ENCODE results near the gene CLEC16A. TPM values are rescaled to one million over a fixed set of nuclear protein-coding genes. Genes with fewer than 3 reads are reported as not detected.

The CLEC16A gene
- total RNA-seq, 1 donor from 2014 or later: 40.4 TPM

DNA sequence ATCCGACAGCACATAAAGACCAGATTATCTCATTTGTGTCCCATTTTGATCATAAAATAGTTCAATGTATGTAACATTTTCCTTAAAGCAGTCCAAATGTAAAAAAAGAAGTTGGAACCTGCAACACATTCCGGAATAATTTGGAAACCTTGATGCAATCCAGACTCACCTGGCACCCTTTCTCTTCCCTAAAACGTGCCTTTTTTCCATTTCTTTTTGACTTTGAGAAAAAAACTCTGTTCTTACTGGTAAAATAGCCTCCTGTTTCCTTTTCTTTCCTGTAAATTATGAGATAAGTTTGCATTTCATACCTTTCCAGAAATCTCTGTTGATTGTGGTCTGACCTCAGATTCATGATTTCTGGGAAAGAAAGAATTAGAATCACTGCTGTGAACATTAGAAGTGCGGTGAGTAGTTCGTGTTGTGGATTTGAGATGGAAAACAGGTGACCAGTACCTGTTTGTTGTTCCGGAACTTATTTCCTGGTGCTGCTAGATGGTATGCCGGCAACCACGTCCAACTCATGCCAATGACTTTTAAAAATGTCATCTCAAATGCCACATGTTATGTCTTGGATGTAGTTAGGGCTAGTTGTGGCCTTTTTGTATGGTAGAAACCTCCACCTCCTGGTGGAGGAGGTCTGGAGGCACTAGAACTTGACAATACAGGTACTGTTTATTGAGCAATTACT is 203.5 kb downstream of the CLEC16A start:
- intact Hi-C loops (cut with micrococcal nuclease): no loop called here

DNA sequence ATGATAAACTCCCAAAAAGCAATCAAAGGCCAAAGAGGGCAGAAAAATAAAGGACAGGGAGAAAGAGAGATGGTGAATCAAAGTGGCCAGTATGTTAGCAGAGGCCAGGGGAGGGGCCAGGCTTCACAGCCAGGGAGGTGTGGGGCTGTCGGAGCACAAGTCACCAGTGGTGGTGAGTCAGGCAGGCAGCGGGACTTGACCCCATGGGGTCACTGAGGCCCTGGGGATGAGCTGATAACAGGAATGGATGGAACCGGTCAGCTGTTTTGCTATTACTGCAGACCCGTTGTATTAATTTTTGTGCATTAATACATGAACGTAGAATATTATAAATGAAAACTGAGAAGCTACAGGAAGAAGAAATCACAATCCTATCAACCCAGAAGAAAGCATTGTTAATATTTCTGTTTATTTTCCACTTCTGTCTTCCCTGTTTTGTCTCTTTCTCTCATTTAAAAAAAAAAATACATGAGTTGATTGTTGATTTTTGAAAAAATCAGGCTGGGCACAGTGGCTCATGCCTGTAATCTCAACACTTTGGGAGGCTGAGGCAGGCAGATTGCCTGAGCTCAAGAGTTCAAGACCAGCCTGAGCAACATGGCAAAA is 204.8 kb downstream of the CLEC16A start:
- intact Hi-C loops (cut with micrococcal nuclease): no loop called here

DNA sequence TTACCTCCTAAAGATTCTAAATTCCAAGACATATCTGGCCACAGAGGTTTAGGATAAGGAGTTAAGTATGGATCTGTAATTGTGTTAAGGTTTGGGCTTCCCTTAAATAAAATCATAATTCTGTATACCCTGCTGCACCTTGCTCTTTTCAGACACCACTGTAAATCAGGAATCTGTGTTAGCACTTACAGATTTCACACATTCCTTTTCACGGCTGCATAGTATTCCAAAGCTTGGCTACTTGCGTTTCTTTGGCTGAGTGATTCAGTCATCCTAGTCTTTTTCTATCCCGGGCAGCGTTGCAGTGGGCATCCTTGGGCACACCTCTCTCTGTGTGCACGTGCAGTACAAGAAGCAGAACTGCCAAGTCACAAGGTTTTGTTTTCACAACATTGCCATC is 205.8 kb downstream of the CLEC16A start:
- intact Hi-C loops (cut with micrococcal nuclease): no loop called here

DNA sequence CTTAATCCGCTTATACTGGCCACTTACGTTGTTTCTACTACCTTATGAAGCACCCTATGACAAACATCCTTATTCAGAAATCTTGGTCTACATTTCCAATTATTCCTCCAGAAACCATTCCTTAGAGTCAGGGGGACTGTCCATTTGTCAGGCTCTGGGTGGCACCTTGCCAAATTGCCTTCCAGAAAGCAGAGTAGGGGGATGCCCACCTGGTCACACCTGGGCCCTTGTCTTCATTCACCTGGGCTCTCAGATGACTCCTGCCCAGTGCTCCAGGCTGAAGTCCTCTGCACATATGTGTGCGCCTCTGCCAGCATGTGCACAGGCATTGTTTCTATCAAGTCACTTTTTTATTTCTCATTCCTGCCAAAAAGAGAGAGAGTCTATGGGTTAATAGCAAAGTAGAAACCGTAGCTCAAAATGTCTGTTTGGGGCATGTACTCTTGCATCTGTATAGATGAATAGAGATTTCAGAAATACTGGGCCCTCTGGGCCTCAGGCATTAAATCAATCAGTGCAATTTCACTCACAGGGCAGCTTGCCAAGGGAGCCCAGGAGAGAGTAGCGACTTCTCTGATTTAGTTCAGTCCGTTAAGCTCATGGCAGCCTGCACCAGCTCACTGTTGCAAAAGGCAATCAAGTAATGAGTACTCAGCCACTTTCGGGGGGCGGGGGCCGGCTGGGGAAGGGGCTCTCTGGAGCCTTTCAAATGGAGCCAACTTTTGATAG is 207.0 kb downstream of the CLEC16A start:
- intact Hi-C loops (cut with micrococcal nuclease): no loop called here

DNA sequence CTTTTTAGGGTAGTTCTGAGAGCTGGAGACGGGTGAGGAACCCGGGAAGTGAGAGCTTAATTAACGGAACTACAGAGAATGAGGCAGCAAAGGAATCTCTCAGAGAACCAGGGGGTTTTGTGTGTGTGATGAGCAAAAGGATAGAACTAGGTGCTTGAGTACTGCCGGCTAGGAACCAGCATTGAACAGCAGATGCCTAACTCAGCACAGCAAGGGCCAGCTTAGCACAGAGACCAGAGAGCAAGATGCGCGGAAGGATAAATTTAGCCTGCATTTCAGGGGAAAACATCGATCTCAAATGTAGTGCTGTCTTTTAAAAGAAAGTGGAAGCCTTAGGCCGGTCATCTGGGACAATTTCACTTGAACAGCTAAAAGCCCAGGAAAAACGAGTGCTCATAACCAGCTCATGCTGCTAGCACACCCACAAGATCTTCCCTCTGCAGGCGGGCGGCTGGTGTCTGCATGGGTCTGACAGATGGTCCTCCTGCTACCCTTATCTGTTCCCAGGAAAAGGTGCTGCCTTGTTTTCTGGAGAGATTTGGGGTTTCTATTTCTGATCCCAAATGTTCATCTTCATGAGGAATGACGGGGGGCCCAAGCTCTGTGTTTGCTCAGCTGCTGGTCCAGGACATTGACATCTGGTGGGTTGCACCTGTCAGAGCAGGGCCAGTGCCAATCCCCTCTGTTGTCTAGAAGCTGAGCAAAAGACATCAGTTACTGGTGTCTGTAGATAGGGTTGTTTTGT is 207.7 kb downstream of the CLEC16A start:
- intact Hi-C loops (cut with micrococcal nuclease): no loop called here

DNA sequence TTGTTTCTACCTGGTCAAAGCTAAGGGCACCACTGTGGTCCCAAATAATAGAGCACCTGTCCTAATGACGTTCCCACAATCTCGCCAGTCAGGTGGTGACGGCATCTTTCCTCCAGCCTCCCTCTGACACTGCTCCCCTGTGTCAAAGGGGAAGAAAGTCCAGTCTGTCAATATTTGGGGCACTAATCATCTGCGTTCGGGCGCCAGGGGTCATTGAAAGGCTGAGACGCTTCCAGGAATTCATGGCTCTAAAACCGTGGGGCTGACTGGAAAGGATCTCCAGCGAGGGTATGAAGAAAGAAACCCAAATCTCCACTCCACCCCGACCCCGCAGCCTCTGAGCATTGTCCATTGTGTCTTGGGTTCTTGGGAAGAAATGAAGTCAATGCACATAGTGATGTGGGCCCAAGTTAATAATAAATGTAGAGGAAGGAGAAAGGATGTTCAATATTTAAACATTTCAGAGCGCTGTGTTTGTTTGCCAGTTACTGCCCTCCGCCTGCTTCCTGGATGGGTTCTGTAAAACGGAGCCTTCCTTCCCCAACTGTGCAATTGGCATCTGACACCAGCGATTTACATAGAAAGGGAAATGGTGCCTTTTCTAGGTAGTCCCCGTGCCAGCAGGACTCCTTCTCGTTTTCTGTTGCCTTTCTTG is 208.4 kb downstream of the CLEC16A start:
- intact Hi-C loops (cut with micrococcal nuclease): no loop called here

DNA sequence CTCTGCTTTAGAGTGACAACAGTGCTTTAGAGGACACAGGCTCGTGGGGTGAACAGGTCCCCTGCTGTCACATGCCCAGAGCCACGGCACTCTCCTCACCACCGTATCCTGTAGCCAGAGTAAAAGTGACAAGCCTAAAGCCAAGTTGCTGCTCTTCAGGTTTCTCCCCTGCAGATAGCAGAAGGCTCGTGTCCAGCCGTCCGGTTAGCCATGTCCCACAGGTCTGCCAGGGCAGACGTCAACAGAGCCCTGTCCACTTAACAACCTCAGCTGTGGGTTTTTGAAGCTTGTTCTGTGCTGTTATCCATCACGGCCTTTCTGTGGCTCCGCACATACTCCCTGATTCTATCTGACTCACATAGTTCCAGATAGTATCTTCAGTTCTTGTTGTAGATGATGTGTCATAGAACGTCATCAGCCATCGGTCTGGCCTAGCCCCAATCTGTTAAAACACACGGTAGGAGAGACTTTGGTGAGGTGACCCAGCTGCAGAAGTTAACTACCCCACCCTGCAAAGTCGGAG is 211.0 kb downstream of the CLEC16A start:
- intact Hi-C loops (cut with micrococcal nuclease): no loop called here

DNA sequence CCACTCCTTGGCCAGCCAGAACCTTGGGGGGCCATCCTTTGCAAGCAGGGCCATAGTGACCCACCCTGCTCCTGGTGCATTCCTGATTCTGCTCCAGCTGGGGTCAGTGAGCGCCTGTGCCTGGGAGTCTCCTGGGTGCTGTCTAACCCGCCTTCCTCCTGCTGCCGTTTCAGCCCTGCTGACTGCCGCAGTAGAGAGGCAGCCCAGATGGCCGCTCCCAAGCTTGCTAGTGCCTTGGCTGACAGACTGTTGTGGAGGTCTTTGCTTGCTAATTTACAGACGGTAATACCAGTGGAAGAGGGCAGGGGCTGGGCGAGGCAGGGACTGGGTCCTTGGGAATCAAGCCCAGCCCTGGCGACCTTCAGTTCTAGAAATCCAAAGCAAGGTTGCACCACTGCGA is 212.0 kb downstream of the CLEC16A start:
- intact Hi-C loops (cut with micrococcal nuclease): no loop called here

DNA sequence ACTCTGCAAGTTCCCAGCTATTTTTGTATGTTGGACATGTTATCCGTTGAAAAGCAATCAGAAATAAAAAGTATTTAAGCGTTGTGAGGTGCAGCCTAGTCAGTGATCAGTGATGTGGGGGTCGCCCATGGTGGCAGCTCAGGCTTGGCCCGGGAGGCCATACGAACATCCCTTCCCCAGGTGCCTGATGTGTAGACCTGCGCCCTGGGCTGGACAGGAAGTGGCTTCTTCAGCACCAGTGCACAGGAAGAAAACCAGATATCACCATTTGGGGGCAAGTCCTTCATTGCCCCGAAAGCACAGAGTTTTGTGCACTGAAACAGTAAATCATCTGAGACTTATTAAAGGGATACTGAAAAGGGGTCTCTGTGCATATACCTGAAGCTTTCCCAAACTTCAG is 212.8 kb downstream of the CLEC16A start:
- intact Hi-C loops (cut with micrococcal nuclease): no loop called here

DNA sequence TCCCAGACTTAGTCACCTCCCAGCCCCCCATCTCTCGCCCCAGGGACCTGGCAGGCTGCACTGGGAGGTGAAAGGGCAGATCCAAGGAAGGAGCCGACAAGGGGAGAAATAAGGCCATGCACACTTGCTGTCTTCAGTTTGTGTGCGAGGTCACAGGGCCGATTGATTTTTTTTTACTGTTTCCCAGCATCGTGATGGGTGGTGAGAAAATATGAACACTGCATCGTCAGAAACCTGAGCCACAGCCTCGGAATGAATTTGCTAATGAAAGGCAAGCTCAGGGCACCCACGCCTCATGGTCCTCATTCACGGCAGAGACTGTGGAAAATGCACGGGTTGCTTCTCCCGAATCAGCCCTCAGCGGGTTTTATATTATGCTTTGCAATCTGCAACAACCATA is 213.7 kb downstream of the CLEC16A start:
- intact Hi-C loops (cut with micrococcal nuclease): no loop called here

DNA sequence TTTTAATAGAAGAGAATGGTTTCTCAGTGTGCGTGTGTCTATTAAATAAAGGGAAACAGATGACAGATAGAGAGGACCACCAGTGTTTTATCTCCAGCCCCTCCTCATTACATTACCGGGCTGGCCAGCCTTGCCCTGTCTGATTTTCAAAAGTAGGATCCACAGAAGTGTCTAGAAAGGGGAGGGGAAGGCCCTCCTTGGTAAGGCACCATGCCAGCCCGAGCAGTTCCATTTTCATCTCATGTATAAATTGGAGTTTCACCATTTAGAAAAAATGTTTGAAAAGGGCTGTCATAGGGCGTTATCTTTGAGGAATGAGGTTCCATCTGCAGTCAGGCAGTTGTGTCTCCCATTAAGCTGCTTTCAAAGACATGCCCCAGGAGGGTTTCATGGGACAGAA is 214.9 kb downstream of the CLEC16A start:
- intact Hi-C loops (cut with micrococcal nuclease): no loop called here

DNA sequence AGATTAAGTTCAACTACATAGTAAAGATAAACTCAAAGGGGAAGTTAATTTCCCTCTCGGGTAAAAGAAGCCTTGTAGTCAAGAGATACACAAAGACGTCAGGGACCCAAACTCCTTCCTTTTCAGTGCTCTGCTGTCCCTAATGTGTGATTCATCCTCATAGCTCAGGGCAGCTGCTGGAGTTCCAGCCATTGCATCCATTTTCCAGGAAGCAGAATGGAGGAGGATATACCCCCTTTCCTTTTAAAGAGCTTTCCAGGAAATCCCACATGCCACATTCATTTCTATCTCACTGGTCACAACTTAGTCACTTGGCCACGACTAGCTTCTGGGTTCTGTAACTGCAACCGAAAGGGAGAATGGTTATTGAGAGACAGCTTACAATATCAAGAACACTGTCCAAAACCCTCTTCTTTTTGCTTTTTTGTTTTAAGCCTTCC is 216.3 kb downstream of the CLEC16A start:
- intact Hi-C loops (cut with micrococcal nuclease): no loop called here

DNA sequence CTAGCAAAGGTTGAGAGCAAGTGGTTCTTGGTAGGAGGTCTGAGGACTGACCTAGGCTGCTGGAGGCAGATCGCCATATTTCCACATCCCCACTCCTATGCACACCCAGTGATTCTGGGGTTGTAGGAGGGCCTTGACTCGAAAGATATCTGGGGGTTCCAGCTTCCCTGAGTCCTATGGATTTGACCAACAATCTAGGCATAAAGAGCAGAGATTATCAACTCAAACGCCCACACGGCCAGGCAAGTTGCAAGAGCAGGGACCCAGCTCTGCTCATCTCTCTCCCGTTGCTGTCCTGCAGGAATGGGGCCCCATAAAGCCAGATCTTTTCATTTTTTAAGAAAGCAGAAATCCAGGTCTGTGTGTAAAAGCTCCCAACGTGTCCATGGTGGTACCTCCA is 217.1 kb downstream of the CLEC16A start:
- intact Hi-C loops (cut with micrococcal nuclease): no loop called here

DNA sequence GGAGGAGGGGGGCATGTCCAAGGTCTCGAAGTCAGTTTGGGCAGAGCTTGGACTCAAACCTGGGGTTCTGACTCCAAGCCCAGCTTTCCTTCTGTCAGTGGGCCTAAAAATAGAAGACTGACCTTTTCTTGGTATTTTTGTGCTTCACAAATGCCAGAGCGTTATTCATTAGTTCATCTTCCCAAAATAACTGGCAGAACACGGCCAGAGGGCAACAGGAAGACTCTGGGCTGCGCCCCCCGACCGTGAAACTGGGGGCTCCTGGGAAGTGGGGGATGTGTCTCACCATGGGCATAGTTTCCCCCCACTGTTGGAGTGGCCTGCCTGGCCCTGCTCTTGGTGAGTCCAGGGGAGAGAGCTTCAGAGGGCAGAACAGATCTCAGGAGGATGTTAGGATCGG is 217.6 kb downstream of the CLEC16A start:
- intact Hi-C loops (cut with micrococcal nuclease): no loop called here

DNA sequence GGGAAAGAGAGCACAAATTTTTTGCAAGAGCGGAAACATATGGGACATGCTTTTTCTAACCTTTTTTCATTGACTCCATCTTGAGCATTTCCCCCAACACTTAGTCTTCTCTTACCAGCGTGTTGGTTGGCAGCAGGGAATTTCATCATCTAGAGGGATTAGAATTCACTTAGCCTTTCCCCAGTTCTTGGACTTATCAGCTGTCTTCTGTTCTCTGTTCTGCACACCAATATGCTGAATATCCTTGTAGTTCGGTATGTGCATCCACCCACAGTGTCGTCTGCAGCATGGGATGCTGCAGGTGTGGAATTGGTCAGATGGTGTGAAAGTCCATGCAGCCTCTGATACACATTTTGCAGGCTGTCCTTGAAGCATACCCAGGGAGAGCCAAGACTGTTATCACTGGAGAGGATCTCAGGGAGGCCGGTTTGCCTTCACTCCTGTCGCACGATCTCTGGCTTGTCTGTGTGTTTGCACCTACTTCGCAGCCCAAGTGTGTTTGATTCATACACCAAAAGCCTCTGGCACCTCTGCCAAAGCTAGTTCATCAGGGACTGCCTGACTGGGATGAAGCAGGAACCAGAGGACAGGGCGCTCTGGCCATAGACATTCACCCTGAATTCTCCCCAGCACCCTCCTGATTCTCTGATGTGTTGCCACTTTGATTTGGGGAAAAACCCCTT is 218.4 kb downstream of the CLEC16A start:
- intact Hi-C loops (cut with micrococcal nuclease): no loop called here

DNA sequence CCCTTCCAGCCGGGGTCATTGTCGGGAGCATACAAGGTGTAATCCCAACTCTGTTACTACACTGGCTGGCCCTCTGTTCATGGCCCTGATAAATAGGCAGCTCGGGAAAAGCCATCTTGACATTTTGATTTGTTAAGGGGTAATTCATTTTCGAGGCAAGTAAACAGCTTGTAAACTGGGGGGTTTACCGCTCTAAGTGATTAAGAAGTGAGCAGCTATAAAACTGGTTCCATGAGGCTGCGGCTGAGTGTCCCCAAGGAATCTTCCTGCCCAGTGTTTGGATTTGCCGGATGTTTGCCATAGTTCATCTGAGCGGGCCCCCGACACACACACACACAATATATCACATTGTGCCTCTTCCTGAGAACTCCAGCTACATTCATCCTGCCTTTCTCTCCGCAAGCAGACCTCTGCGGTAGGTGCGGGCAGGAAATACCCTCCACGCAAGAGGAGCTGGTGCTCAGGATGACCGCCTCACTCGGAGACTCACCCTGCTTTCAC is 219.4 kb downstream of the CLEC16A start:
- intact Hi-C loops (cut with micrococcal nuclease): no loop called here

DNA sequence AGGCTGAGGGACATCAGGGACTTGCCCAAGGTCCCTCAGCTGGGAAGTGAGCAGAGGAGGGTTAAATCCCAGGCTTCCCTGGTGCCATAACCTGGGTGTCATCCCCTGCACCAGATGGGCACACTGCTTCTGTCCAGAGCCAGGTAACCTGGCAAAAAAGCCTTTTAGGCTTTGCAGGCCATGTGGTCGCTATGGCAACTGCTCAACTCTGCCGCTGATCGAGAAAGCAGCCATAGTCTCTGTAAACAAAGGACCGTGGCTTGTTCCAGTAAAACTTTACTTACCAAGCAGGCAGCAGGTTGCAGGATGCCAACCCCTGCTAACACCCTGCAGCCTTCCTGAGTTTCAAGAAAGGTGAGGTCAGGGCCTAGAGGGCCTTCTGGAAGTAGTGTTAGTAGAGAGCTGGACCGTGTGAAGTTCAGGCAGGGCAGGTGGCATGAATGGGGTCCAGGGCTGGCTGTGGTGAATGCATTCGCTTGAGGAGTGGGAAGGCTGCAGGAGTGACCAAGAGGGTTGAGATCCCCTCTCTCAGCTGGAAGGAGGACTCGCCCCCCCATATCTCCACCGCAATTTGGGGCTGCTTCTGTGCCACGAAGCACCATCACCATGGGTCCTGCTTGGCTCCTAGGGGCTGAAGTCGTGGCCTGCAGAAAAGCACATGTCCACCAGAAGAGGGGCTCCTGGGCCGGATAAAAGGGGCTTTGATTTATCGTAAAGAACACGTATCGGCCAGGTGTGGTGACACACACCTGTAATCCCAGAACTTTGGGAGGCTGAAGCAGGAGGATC is 220.3 kb downstream of the CLEC16A start:
- intact Hi-C loops (cut with micrococcal nuclease): no loop called here

DNA sequence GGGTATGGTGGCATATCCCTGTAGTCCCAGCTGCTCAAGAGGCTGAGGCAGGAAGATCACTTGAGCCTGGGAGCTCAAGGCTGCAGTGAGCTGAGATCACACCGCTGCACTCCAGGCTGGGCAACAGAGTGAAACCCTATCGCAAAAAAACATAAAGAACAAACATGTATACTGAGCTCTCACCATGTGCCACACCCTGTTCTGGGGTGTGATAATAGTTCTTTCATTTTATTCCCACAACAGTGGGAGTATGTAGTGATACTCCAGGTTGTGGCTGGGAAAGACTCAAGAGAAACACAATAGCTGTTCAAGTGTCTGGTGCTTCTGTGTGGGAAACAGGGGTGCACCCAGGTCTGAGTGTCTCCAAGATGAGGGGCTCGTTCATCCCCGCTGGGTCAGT is 221.0 kb downstream of the CLEC16A start:
- intact Hi-C loops (cut with micrococcal nuclease): no loop called here

DNA sequence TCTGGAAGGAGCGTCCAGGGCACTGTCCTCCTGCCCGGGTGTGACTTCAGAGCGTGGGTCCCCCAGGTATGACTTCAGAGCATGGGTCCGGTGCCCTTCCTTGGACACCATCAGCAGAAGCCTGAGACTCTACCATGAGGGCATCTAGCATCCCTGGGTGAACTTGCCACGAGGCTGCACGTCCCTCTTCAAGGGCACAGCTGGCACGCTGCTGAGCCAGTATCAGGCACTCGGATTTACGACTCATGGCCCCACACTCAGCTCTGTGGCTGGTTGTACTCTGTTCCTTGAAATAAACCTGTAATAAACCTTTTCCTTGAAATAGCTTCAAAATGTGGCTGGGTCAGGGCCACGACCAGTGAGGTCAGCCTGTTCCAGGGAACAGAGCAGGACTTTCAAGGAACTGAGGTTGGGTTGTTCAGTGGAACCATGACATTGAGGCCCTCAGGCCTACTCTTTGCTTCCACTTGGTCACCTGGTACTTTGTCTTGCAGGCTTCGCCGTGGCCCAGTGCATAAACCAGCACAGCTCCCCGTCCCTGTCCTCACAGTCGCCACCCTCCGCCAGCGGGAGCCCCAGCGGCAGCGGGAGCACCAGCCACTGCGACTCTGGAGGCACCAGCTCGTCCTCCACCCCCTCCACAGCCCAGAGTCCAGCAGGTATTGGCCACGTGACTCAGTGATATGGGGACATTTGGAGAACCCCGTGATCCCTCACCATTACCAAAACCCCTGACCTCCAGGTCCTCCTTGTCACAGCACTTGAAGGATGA is 221.7 kb downstream of the CLEC16A start:
- intact Hi-C loops (cut with micrococcal nuclease): no loop called here
